GM18505 (cell line): ENCODE data around the gene CACNG7.

Experiments used
- ATAC-seq: cut with Tn5 transposase; IDR thresholded peaks from one replicate; pipeline ENCODE4 v1.9.1; 2021; ENCODE audit not compliant: unreplicated experiment
- POLR2A ChIP-seq: IDR thresholded peaks from 4 replicates; pipeline ENCODE4 v1.6.1; 2011; ENCODE audit warnings: borderline replicate concordance; ENCODE audit not compliant: insufficient read depth, insufficient read length; ENCODE audit errors: extremely low read depth

Gene CACNG7

GRCh38 chr19:53873773-53874605 is 35.1 kb upstream of the CACNG7 start:
- no peak for ATAC-seq
- TF ChIP-seq POLR2A: no peak

GRCh38 chr19:53874606-53874990 is 34.5 kb upstream of the CACNG7 start:
- no peak for TF ChIP-seq POLR2A
- ATAC-seq: no peak

GRCh38 chr19:53875602-53876325 is 33.3 kb upstream of the CACNG7 start:
- ATAC-seq: no peak

GRCh38 chr19:53876651-53877224 is 32.3 kb upstream of the CACNG7 start:
- no peak for ATAC-seq
- TF ChIP-seq POLR2A: no peak

More at GRCh38 chr19:53875602-53876325, 33.3 kb upstream of the CACNG7 start:
- no peak for TF ChIP-seq POLR2A

GRCh38 chr19:53877361-53877766 is 31.7 kb upstream of the CACNG7 start:
- TF ChIP-seq POLR2A: no peak

GRCh38 chr19:53878776-53879139 is 30.3 kb upstream of the CACNG7 start:
- no peak for ATAC-seq
- TF ChIP-seq POLR2A: no peak

More at GRCh38 chr19:53877361-53877766, 31.7 kb upstream of the CACNG7 start:
- ATAC-seq: no peak

GRCh38 chr19:53879140-53880081 is 29.7 kb upstream of the CACNG7 start:
- peak; percentile 75 for ATAC-seq

GRCh38 chr19:53880711-53881481 is 28.2 kb upstream of the CACNG7 start:
- ATAC-seq: no peak
- no peak for TF ChIP-seq POLR2A

More at GRCh38 chr19:53879140-53880081, 29.7 kb upstream of the CACNG7 start:
- TF ChIP-seq POLR2A: no peak

GRCh38 chr19:53881482-53882390 is 27.3 kb upstream of the CACNG7 start, which contains the start of gene PRKCG:
PRKCG (plus strand) TSS chr19:53882197; CDS start chr19:53882495, 298 bp downstream.
- no peak for ATAC-seq
- TF ChIP-seq POLR2A: no peak

GRCh38 chr19:53882391-53883050 is 26.6 kb upstream of the CACNG7 start:
- no peak for ATAC-seq
- no peak for TF ChIP-seq POLR2A
